GM18867 (cell line): ENCODE measurements around the gene CSGALNACT2.

Experiments
- ATAC-seq: cut with Tn5 transposase; IDR thresholded peaks from one replicate; pipeline ENCODE4 v1.9.1; 2021; ENCODE audit warnings: mild to moderate bottlenecking, moderate library complexity; ENCODE audit not compliant: unreplicated experiment

Gene CSGALNACT2

DNA sequence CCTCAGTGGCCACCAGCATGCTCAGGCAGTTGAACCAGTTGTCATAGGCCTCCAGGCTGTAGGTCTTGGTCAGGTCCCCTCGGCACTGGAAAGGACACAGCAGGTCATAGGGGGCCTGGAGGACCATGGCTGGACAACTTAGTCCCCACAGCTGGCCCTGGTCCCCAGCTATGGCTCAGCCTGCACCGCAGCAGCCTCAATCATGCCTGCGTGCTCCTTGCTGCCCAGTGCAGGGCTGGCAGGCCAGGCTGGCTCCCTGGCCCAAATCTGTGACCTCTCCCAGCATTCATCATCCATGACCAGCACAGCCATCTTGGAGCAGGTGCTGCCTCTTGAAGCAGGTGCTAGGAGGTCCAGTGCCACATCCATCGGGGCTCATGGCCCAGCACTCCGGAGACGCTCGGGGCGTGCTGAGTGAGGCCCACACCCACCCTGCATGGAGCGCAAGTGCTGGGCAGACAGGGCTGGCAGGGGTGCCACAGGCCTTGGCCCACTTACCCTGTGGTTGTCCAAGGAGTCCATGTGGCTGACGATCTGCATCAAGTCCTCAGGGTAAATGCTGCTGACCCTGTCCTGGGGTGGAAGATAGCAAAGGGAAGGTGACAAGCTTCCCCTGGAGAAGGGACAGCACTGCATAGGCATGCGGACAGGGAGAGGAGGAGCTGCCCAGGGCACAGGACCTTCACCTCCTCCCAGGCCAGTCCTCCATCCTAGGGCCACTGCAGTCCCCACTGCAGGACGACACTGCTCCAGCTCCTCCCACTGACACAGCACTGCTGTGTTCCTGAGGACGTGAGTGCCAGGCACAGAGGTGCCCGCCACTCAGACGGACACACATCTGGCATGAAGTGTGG is 61.7 kb downstream of the CSGALNACT2 start:
- no peak for ATAC-seq

- no peak for ATAC-seq
Measured at GRCh38 chr10:43200538-43201390, 62.5 kb downstream of the CSGALNACT2 start.

GRCh38 chr10:43201545-43202131 is 63.4 kb downstream of the CSGALNACT2 start:
- no peak for ATAC-seq

GRCh38 chr10:43202224-43202656 is 64.0 kb downstream of the CSGALNACT2 start:
- peak; percentile 59 for ATAC-seq

GRCh38 chr10:43202657-43203447 is 64.6 kb downstream of the CSGALNACT2 start:
- peak; percentile 32 for ATAC-seq

GRCh38 chr10:43203448-43204041 is 65.3 kb downstream of the CSGALNACT2 start:
- ATAC-seq, result no peak

- no peak for ATAC-seq
Measured at GRCh38 chr10:43204042-43204942, 66.0 kb downstream of the CSGALNACT2 start.

DNA sequence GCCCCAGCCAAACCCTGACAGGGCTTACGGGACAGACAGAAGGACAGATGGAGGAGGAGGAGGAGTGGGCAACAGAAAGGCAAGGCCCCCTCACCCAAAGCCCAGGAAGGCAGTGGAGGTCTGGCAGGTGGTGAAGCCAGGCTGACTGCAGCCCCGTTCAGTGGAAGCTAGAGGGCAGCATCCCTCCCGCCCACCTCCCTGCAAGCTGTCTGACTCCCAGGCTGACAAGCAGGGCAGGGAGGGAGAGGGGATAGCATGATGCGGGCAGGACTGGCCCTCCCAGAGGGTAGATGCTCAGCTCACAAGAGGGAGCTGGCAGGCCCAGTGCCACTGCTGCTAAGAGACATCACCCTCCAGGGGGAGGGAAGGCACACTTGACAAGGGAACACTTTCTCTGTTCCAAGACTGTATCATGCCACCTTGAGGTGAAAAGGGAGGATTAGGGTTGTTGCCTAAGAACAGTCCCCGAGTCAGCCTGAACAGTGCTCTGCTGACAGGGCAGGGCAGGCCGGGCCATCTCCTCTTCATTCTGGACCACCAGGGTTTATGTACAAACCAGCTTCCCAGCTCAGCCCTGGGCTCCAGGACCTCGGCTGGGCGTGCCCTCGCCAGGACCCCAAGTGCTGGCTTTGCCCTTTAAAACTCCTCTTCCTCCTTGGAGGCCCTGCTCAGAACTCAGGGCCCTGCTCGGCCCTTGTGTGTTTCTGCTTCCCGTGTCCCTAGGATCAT is 66.9 kb downstream of the CSGALNACT2 start:
- ATAC-seq, result peak; percentile 80

DNA sequence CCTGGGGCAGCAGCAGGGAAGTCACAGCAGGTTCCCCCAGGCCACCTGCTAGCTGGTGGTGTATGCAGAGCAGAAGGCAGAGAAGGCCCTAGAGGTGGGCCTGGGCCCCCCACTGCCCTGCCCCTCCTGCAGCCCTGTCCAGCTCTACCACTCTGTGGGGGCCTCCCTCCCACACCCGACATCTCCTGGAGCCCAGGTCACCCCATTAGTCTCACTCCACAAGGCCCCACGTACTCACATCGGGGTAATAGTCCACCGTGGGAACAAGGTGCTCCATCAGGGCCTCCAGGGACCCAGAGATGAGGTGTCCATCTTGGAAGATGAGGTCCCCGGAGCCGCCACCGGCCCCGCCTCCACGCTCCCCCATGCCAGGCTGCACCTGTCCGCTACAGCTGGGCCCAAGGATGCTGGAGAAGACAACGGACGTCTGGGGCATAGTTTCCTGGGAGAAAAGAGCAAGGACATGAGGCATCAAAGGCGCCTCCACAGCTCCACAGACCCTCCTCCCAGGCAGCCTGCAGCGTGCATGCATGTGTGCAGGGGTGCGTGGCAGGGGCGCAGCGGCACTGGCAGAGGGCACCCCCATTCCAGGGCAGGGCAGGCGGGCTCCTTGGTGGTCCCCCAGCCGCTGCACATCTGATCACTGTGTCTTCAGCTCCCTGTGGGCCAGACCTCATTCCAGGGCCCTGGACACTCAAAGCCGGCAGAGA is 67.6 kb downstream of the CSGALNACT2 start:
- no peak for ATAC-seq

GRCh38 chr10:43206391-43207235 is 68.4 kb downstream of the CSGALNACT2 start:
- no peak for ATAC-seq

DNA sequence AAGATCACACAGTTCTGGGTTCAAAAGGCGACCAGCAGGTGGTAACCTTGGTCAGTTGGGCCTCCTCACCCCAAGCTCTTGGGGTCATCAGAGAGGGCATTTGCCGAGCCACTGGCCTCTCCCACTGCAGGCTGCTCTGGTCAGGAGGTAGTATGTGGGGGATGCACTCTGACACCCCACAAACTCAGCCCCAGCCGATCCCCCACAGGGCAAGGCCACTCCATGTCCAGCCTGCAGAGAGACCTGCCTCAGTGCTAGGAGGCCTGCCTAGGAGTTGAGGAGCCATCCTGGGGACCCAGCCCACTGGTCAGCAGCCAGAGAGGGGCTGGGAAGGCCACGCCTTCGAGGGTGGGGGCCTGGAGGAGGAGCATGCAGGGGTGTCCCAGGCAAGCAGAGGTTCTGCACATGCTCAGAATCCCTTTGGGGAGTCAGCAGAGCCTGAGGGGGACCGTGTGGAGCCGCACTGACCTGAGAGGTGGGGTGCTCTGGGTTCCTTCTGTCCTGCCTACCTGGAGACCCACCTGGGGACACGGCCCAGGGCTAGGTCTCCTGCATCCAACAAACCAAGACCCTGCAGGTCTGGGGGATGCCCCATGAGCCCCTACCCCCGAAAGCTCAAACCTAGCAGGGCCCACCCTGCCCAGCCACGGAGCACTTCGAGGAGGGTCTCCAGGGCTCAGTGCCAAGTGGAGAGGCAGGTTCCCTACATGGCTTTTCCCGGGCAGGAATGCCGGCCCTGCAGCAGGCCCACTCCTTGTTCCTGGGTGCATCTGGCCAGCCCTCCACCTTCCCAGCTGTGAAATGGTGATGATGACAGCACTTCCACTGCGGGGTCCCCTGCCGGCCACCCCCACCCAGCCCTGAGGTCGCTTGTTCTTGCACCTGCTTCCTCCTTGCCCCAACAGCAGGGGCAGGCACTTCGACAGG is 70.2 kb downstream of the CSGALNACT2 start:
- ATAC-seq, result no peak

DNA sequence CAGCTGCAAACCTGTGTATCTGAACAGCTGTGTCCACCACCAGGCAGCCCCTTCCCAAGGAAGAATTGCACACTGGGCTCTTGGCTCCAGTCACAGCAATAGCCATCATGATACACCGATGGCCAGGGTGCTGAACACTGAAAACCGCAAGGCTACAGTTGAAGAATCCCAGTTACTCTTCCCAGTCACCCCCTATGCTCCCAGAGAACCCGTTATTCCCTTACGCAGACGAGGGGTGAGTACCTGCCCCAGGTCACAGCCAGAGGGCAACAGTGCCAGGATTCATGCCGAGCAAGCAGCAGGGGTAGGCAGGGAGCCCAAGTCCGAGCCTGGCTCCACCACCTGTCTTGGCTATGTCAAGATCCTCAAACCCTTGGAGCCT is 70.8 kb downstream of the CSGALNACT2 start:
- no peak for ATAC-seq

DNA sequence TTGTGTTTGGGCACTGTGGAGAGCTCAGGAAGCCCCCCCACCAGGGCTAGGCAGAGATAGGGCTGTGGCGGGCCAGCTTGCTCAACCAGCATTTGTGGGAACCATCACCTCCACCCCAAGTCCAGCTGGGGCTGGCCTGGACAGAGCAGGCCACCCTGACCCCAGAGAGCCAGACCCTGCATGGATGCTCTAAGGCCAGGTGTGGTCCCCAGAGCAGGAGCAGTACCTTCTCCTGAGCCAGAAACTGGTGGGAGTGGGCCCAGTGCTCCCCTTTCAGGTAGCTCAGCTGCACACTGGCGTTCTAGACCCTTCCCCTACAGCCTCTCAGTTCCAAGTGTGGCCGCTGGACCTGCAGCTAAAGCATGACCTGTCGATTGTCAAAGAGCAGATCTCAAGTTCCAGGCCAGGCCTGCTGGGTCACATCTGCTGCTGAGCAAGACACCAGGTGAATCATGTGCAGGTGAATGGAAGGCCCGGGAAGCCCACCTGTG is 71.5 kb downstream of the CSGALNACT2 start:
- no peak for ATAC-seq

- ATAC-seq, result no peak
Measured at GRCh38 chr10:43210556-43210955, 72.3 kb downstream of the CSGALNACT2 start.

DNA sequence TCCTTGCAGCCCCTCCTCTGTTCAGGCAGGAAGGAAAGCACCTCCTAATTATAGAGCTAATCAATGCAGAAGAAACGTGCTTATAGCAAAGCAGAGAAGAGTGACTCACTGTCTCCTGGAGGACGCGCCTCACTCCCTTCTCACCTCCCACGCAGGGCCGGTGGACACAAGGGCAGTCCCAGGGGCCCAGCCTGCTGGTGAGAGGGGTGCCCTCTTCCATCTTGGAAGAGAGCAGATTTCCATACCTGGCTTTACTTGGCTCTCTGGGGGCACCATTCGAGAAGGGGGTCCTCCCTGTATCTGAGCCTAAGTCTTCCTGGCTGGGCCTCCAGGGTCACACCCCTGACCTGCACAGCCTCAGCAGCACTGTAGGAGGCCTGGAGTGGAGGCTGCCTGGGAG is 72.8 kb downstream of the CSGALNACT2 start:
- no peak for ATAC-seq
